Transverse colon (tissue), 4 donors: ENCODE data around the gene RAB1A. TPM values are rescaled to one million over a fixed set of nuclear protein-coding genes. Genes with fewer than 3 reads are reported as not detected.
A peak's percentile ranks its signal among the peaks of the same experiment; 100 is the strongest.

ENCODE experiments used
- DNase-seq: peaks from one replicate; pipeline ENCODE4 v3.0.0-alpha.2; 2019
- H3K27ac ChIP-seq, 4 donors: fragments of 200-600 bp; sonication (generic); 2 replicates each; pipeline ENCODE4 v1.5.1; 2016 to 2018; ENCODE audit warnings: inconsistent platforms in 4 of 4
- H3K27me3 ChIP-seq: fragments of 200-600 bp; sonication (generic); 2 replicates; pipeline ENCODE4 v1.5.1; 2017; ENCODE audit warnings: inconsistent platforms
- H3K36me3 ChIP-seq, 4 donors: fragments of 200-600 bp; sonication (generic); 2 replicates each; pipeline ENCODE4 v1.5.1; 2017 to 2019; ENCODE audit warnings: inconsistent platforms in 4 of 4
- H3K4me1 ChIP-seq, 4 donors: fragments of 200-600 bp; sonication (generic); 2 replicates each; pipeline ENCODE4 v1.5.1; 2017 to 2020; ENCODE audit warnings: inconsistent platforms in 4 of 4
- H3K4me3 ChIP-seq, 4 donors: fragments of 200-600 bp; sonication (generic); 1 replicate in 1 of 4; 2 replicates in 3 of 4; pipeline versions ENCODE4 v1.5.1 to v1.6.1; 2017 to 2019; ENCODE audit warnings: inconsistent platforms in 4 of 4
- H3K9me3 ChIP-seq, 2 donors: fragments of 200-600 bp; sonication (generic); 2 replicates each; pipeline ENCODE4 v1.5.1; 2017 to 2019; ENCODE audit warnings: inconsistent platforms in 2 of 2
- CTCF ChIP-seq, 5 experiments: fragments of 200-600 bp in 3 of 5; fragments of 450-650 bp in 2 of 5; sonication (generic) in 3 of 5; IDR thresholded peaks; 1 replicate in 2 of 5; 2 replicates in 3 of 5; pipeline ENCODE4 v1.5.1; 2016 to 2017; ENCODE audit warnings: antibody characterized with exemption in 5 of 5, inconsistent platforms in 3 of 5, mild to moderate bottlenecking in 2 of 5, moderate library complexity in 1 of 5
- EP300 ChIP-seq: sonication (generic); formaldehyde crosslinking; IDR thresholded peaks from one replicate; pipeline ENCODE4 v1.6.1; 2017; ENCODE audit warnings: antibody characterized with exemption, low read depth
- POLR2A ChIP-seq: fragments of 450-650 bp; IDR thresholded peaks from one replicate; pipeline ENCODE4 v1.6.1; 2016; ENCODE audit warnings: antibody characterized with exemption, mild to moderate bottlenecking, moderate library complexity
- POLR2AphosphoS5 ChIP-seq, 3 donors: sonication (generic); formaldehyde crosslinking; IDR thresholded peaks; one replicate each; pipeline ENCODE4 v1.6.1; 2016; ENCODE audit warnings: antibody characterized with exemption in 3 of 3
- WGBS, 2 donors: methylation state at CpG; one replicate each; pipeline ENCODE4 v1.1.5; 2018; ENCODE audit warnings: low coverage in 1 of 2; 5-methylcytosine and 5-hydroxymethylcytosine counted together
- in situ Hi-C, 4 donors: fragments of 200-750 bp; cut with MboI; loops; one replicate each; pipeline versions ENCODE4 v1.15.0 to v1.15.1; 2017; ENCODE audit warnings: low sequenced_read_pairs in 3 of 4, low pct_ligation_motif_present in 1 of 4, low pct_unique_long_range_greater_than_20kb in 1 of 4
- intact Hi-C: fragments of 100-400 bp; cut with DNase I; formaldehyde crosslinking; loops from one replicate; pipeline ENCODE4 v1.15.1; 2023; ENCODE audit warnings: low total_unique reads
- total RNA-seq, 4 donors: library from RNA; depleted of rRNA; stranded (reverse); fragments of >200 nt; gene quantifications; one replicate each; pipeline ENCODE4 v1.1.0, GENCODE V29; 2016

The RAB1A gene
- total RNA-seq, 4 donors from 2014 or later, result 16.9 to 98.3 (median 55.0) TPM

- Histone ChIP-seq H3K36me3 (no peaks in the 10 kb centered on the region), H3K27ac (no peak overlapping the region), H3K27me3 (no peaks in the 10 kb centered on the region), H3K4me3 (no peak overlapping the region), H3K9me3 (no peaks in the 10 kb centered on the region), H3K4me1 (no peaks in the 10 kb centered on the region)
- 80 to 92% methylated on average over 1 to 3 of the region's 3 CpGs for WGBS, 2 donors
- intact Hi-C loops, result no loop called here
- no peak for DNase-seq
- in situ Hi-C loops, result loop anchor here in 1 of 4 donors (25.0 kb wide), 1 partner anchor 241 kb away; no protein-coding TSS in a partner anchor
- TF ChIP-seq CTCF (IDR thresholded peaks at IDR 0.05) (no peak), EP300 (no peak), POLR2AphosphoS5 (IDR thresholded peaks at IDR 0.05) (no peak), POLR2A (no peak)
These were observed 23.6 kb upstream of the RAB1A start for GRCh38 chr2:65153515-65153914.

DNA sequence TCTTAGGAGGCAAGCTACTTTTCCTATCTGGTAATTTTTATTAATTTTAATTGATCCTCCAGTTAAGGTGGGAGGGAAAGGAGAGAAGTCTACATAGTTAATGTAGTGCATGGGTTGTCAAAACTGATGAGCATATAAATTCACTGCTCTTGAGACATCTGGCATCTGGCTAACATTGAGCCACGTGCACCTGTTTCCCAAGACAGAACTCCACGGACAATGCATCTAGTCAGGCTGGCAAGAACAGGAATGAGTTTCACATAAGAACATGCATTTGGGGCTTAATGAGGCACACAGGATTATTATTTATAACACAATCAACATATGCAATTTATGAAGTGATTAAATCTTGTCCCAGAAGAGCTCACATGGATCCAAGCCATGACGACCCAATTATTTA is 16.2 kb upstream of the RAB1A start:
- Histone ChIP-seq H3K27ac (no peak overlapping the region), H3K4me3 (no peak overlapping the region), H3K36me3 (no peaks in the 10 kb centered on the region), H3K27me3 (no peaks in the 10 kb centered on the region), H3K9me3 (no peaks in the 10 kb centered on the region), H3K4me1 (peaks cover 0 to 6% (median 2%) of the 10 kb centered on the region in 4 donors)
- intact Hi-C loops (no loop called here), in situ Hi-C loops (no loop called here)
- TF ChIP-seq POLR2AphosphoS5 (IDR thresholded peaks at IDR 0.05) (no peak), CTCF (IDR thresholded peaks at IDR 0.05) (no peak)
- no peak for DNase-seq
- 78 to 84% methylated on average over 3 of the region's 3 CpGs for WGBS, 2 donors

DNA sequence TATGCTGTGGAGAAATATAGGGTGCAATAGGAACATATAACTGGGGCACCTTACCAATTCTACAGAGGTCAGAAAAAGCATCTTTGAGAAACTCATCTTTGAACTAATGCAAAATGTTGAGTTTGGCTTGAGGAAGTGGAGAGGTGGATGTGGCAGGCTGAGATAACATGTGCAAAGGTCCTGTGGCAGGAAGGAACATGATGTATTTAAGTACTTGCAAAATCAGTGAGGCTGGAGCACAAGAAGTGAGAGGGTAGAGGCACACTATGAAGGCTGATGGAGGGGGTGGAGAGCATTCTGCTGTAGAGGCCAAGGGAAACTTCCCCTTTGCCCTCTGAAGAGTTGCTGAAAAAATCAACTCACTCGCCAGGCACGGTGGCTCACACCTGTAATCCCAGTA is 14.7 kb upstream of the RAB1A start:
- in situ Hi-C loops, result no loop called here
- 83 to 100% methylated on average over 1 of the region's 2 CpGs for WGBS, 2 donors
- no peaks in the 10 kb centered on the region for H3K27me3 ChIP-seq

GRCh38 chr2:65142515-65142914 is 12.6 kb upstream of the RAB1A start:
- H3K27ac ChIP-seq, result no peak overlapping the region
- H3K4me1 ChIP-seq, result peaks cover 0 to 6% (median 2%) of the 10 kb centered on the region in 4 donors
- H3K9me3 ChIP-seq, result no peaks in the 10 kb centered on the region
- no peaks in the 10 kb centered on the region for H3K36me3 ChIP-seq
- no peak for DNase-seq
- intact Hi-C loops, result no loop called here
- TF ChIP-seq EP300 (no peak), POLR2AphosphoS5 (IDR thresholded peaks at IDR 0.05) (no peak), POLR2A (no peak), CTCF (IDR thresholded peaks at IDR 0.05) (peak in 4 of 5 experiments; percentile 11 to 34 (median 14))
- H3K27me3 ChIP-seq, result no peaks in the 10 kb centered on the region
- H3K4me3 ChIP-seq, result no peak overlapping the region
- in situ Hi-C loops, result no loop called here

More for the DNA sequence above, 14.7 kb upstream of the RAB1A start:
- Histone ChIP-seq H3K4me3 (no peak overlapping the region), H3K4me1 (peaks cover 0 to 6% (median 2%) of the 10 kb centered on the region in 4 donors), H3K36me3 (no peaks in the 10 kb centered on the region), H3K9me3 (no peaks in the 10 kb centered on the region), H3K27ac (no peak overlapping the region)
- intact Hi-C loops, result no loop called here
- no peak for TF ChIP-seq POLR2A
- no peak for TF ChIP-seq POLR2AphosphoS5 (IDR thresholded peaks at IDR 0.05)
- no peak for TF ChIP-seq CTCF (IDR thresholded peaks at IDR 0.05)
- TF ChIP-seq EP300, result no peak
- DNase-seq, result no peak
